NCI-H748 treated with DMSO at 0.1 percent for 48 hours (cell line): ENCODE measurements around the gene HSPBAP1.

ENCODE experiments used
- DNase-seq: peaks from one replicate; lab custom pipeline; 2025; lab: John Stamatoyannopoulos, UW

Gene HSPBAP1, protein sequence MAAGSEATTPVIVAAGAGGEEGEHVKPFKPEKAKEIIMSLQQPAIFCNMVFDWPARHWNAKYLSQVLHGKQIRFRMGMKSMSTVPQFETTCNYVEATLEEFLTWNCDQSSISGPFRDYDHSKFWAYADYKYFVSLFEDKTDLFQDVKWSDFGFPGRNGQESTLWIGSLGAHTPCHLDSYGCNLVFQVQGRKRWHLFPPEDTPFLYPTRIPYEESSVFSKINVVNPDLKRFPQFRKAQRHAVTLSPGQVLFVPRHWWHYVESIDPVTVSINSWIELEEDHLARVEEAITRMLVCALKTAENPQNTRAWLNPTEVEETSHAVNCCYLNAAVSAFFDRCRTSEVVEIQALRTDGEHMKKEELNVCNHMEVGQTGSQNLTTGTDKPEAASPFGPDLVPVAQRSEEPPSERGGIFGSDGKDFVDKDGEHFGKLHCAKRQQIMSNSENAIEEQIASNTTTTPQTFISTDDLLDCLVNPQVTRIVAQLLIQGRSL

GRCh38 chr3:122793568-122794416, at the start of gene HSPBAP1:
Gene HSPBAP1, minus strand, starts transcription at chr3:122793831. Its CDS starts 151 bp downstream, at chr3:122793680.
- no peak for DNase-seq

- DNase-seq, result no peak
Measured at GRCh38 chr3:122835590-122835989, 42.0 kb upstream of the HSPBAP1 start.

GRCh38 chr3:122828281-122828680, 34.6 kb upstream of the HSPBAP1 start:
- no peak for DNase-seq

DNA sequence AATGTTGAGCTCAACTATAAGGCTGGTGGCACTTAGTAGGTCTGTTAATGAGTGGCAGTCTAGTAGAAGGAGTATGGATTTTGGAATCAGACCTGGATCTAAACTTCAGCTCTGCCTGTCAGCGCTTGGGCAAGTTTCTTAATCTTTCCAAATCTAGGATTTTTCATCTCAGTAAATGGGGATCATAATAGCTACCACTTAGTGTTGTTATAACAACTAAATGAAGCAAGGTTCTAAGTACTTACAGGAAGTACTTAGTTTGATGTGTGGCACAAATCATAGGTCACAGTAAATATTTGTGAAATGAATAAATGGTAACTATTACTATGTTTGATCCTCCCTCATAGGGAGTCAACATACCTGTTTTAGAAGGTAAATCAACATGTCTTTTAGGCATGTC, 32.6 kb upstream of the HSPBAP1 start:
- no peak for DNase-seq

DNA sequence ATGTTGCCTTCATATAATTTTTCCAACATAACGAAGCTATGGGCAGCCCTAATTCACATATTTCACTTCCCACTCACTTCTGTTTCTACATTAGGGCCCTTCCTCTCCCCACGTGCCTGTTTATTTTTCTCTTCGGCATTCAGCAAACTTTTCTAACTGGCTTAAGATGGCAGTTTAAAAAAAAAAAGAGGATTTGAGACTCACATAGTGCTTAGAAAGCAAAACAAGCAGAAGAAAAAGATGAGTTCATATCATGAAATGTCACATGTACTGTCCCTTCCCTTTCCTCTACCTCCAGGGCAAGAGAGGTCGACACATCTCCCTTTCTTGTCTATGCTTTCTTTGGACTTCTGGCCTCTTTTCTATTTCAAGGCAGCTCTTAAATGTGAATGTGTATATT, 31.8 kb upstream of the HSPBAP1 start:
- DNase-seq, result no peak

DNA sequence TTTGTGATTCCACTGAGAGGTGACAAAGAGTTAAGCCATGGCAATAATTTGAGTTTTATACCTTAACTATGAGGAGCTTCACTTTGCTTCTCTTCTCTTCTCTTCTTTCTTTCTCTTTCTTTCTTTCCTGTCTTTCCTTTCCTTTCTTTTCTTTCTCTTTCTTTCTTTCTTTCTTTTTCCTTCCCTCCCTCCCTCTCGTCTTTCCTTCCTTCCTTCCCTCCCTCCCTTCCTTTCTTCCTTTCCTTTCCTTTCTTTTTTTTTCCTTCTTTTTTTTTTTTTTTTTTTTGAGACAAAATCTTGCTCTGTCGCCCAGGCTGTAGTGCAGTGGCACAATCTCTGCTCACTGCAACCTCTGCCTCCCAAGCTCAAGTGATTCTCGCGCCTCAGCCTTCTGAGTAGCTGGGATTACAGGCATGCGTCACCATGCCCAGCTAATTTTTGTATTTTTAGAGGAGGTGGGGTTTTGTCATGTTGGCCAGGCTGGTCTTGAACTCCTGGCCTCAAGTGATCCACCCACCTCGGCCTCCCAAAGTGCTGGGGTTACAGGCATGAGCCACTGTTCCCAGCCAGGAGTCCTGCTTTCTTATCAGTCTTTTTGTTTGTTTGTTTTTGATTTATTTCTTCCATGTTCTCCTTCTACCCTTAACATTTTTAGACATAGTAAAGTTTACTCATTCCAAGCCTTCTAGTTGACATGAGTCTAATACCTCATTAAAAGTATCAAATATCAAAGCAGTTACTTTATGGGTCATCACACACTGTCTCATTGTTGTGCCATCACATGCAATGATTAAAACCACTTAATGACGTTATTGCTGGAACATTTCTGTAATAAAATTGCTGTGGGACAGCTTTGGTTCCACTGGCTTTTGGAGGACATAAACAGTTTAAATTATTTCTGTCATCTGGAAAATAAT, 31.1 kb upstream of the HSPBAP1 start:
- DNase-seq, result no peak

GRCh38 chr3:122816587-122816986, 23.0 kb upstream of the HSPBAP1 start:
- DNase-seq, result no peak

DNA sequence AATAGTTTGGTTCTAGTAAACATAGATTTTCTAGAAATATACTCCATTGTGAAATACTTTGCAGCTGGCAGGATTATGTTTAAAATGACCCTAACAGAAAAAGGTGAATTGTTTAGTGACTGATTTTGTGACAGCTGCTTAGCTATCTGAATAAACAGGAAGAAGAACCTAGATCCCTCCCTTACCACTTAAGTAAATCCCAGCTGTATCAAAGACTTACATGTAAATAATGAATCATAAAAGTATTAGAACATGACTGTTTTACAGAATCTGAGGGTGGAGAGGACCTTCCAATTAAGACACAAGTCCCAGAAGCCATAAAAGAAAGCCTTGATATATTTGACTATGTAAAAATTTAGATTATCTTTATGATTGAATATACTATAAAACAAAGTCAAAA, 17.1 kb upstream of the HSPBAP1 start:
- no peak for DNase-seq

GRCh38 chr3:122803977-122804376, 10.3 kb upstream of the HSPBAP1 start:
- DNase-seq, result no peak

DNA sequence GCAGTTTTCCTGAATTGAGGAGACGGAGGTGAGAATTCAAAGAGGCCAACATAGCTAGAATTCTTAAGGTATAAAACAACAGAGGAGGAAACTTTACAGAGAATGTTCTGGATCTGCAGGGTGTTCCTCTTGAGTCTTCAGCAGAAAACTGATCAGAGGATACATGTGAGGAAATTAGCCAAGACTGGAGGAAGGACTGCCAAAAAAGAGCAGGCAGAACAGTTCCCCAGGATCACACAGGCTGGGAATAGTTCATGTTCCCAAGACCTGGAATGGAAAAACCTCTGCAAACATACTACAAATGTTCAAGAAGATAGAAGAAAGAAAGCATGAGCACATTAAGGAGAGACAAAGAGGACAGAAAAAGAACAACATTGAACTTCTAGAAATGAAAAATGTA, 8.7 kb upstream of the HSPBAP1 start:
- DNase-seq, result no peak

DNA sequence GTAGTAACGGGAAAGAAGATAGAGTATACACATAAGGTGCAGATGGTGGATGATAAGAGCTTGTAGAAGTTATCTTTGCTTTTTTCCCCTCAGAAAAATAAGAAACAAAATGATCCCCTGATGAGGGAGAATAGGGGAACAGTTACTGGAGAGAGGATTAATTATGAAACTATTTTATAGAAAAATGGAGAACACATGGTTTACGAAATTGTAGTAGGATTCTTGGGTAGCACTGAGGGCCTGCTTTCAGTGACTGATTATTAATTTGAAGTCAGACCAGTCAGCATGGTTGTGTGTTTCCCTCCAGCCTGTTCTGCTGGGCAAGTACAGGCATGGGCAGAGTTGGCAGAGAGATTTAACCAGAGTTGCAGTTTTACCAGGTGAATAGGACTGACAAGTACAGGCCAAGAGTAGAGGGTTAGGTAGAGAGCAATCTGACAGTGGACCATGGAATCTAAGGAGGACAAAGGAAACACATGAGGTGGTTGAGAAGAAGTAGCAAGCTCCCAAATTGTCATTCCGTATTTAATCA, 7.1 kb upstream of the HSPBAP1 start:
- no peak for DNase-seq

GRCh38 chr3:122800031-122800430, 6.4 kb upstream of the HSPBAP1 start:
- DNase-seq, result no peak

DNA sequence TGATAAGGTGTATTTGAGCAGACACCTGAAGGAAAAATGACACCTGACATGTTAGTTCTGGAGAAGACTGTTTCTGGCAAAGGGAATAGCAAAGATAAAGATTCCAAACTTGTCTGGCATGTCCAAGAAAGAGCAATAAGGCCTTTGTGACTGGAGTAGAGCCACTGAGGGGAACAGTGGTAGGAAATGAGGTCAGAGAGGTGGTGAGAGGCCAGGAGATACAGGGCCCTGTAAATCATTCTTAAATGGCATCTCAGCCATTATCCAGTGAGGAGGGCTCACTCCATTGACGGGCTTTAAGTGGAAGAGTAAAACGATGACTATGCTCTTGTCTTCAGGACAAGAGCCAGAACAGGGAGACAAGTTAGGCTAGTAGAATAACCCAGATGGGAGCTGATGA, 5.7 kb upstream of the HSPBAP1 start:
- DNase-seq, result no peak

- DNase-seq, result no peak
Measured at GRCh38 chr3:122797291-122797690, 3.7 kb upstream of the HSPBAP1 start.

DNA sequence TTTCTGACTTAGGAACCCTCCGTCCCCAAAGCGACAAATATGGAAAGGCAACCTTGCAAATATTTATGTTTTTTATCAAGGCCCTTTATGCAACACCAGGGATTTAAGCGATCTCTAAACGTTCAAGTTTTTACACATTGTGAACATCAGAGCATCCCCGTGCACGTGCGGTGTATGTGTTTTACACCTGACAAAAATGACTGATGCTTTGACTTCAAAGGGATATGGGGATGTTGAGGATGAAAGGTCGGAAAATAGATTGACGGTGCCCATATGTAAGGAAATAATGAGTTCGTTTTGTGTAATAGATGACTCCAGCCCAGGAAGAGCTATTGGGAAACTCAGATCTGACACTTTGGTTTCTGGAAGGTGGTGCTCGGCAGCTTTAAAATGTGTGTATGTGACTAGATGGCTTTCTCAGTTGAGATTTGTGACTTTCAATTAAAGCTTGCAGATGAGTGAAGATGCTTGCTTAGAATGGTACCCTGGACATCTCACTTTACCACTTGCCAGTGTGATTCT, 2.1 kb upstream of the HSPBAP1 start:
- no peak for DNase-seq

DNA sequence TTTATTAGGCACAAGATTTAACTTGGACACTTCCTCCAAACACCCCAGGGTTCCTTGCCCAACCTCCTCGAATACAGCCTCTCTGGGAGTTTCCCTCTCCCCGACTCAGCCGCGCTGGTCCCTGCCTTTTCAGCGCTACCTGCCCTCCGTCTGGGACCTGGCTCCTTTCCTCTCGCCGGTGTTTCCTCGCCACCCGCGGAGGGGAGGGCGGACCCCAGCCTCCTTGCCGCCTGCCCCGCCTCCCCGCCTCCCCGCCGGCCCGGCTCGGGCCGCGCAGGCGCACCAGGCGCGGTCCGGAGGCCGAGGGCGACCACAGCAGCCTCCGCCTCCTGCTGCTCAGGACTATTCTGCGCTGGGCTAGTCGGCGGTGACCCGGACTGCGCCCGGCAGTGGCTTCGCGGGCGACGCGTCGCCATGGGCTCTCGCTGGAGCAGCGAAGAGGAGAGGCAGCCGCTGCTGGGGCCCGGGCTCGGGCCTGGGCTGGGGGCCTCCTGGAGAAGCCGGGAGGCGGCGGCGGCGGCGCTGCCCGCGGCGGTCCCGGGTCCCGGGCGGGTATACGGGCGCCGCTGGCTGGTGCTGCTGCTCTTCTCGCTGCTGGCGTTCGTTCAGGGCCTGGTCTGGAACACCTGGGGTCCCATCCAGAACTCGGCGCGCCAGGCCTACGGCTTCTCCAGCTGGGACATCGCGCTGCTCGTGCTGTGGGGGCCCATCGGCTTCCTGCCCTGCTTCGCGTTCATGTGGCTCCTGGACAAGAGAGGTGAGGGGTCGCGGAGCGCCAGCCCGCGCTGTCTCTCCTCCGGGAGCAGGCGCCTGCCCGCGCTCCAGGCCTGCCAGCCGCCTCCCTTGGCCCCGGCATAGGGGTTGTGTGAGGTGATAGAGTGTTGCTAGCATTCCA, 1.4 kb upstream of the HSPBAP1 start, which contains the start of gene SLC49A4:
TSS of gene SLC49A4 (plus strand) at position 291 of the 895 bp plus-strand sequence. CDS start at position 415, 124 bp downstream.
- no peak for DNase-seq

DNA sequence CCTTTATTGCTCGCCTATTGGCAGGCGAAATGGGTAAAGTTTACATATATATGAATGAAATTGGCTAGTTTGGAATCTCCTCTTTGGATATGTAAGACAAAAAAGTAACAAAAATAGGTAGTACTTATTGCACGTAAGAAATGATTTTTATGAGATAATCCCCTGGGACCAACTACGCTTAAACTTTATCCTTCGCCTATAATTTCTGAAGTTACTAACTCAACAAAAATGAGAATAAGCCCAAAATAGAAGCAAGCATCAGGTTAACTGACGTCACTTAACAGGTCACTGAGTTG, 800 bp upstream of the HSPBAP1 start:
- no peak for DNase-seq

GRCh38 chr3:122789585-122790273, 3.9 kb downstream of the HSPBAP1 start:
- DNase-seq, result no peak

DNA sequence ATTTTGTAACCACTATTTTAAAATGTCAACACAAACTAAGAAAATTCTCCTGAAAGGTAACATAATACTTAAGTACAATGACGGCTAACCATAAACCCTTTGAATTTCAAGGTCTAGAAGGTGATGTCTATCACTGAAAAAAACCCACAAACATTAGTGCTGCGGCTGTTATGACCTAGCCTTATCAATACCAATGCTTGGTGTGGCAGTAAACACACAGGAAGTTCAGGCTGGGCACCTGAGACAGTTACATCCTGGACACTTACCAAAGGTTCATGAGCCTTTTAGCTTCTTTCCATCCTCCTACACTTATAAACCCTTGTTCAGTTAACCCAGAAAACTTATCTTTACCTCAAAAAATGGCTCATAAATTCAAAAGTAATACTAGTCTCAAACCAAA, 5.8 kb downstream of the HSPBAP1 start:
- no peak for DNase-seq

GRCh38 chr3:122786066-122786465, 7.6 kb downstream of the HSPBAP1 start:
- DNase-seq, result no peak
